Neural progenitor cell (in vitro differentiated cells): ENCODE results near the gene TRAPPC10.

Experiments used
- EZH2 ChIP-seq: fragments of 200-600 bp; sonication (generic); IDR thresholded peaks from 2 replicates; pipeline ENCODE4 v1.6.1; 2017; ENCODE audit warnings: antibody characterized with exemption, mild to moderate bottlenecking, moderate library complexity
- EZH2phosphoT487 ChIP-seq: fragments of 200-600 bp; sonication (generic); IDR thresholded peaks from 2 replicates; pipeline ENCODE4 v1.6.1; 2017; ENCODE audit warnings: antibody characterized with exemption
- TF ChIP-seq, protein P1 (sequence below): fragments of 200-600 bp; sonication (generic); IDR thresholded peaks from 2 replicates; pipeline ENCODE4 v1.5.1; 2017; ENCODE audit warnings: antibody characterized with exemption, mild to moderate bottlenecking

DNA sequence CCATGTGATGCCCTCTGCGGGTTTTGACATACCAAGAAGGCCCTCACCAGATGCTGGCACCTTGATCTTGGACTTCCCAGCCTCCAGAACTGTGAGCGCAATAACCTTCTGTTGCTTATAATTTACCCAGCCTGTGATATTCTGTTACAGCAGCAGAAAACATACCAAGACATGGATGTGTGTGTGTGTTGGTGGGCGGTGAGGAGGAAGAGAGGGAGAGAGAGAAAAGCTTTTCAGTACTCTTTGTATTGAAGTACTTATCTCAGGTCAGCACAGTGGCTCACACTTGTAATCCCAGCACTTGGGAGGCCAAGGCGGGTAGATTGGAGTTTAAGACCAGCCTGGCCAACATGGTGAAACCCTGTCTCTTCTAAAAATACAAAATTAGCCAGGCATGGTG is 23.1 kb downstream of the TRAPPC10 start:
- TF ChIP-seq, protein P1, sequence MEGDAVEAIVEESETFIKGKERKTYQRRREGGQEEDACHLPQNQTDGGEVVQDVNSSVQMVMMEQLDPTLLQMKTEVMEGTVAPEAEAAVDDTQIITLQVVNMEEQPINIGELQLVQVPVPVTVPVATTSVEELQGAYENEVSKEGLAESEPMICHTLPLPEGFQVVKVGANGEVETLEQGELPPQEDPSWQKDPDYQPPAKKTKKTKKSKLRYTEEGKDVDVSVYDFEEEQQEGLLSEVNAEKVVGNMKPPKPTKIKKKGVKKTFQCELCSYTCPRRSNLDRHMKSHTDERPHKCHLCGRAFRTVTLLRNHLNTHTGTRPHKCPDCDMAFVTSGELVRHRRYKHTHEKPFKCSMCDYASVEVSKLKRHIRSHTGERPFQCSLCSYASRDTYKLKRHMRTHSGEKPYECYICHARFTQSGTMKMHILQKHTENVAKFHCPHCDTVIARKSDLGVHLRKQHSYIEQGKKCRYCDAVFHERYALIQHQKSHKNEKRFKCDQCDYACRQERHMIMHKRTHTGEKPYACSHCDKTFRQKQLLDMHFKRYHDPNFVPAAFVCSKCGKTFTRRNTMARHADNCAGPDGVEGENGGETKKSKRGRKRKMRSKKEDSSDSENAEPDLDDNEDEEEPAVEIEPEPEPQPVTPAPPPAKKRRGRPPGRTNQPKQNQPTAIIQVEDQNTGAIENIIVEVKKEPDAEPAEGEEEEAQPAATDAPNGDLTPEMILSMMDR = no peak
- no peak for TF ChIP-seq EZH2
- TF ChIP-seq EZH2phosphoT487 = no peak
